G401 (cell line): ENCODE results near the gene EGLN1. TPM values are rescaled to one million over a fixed set of nuclear protein-coding genes. Genes with fewer than 3 reads are reported as not detected.
"Not testable (repeated sequence)": the region's sequence is repeated elsewhere in the genome, so short reads cannot be mapped to it uniquely, and the experiment has no call there.

Experiments
- DNase-seq: peaks from one replicate; pipeline ENCODE4 v3.0.0-alpha.2; 2015; ENCODE audit warnings: low spot score
- in situ Hi-C: cut with HindIII; loops from 2 replicates; pipeline ENCODE4 v1.10.0; 2016; ENCODE audit warnings: low sequenced_read_pairs, mixed read lengths
- total RNA-seq: library from RNA; depleted of rRNA; stranded (reverse); fragments of >200 nt; shearing (Covaris generic); gene quantifications from 2 replicates; pipeline ENCODE4 v1.2.3, GENCODE V29; 2014; rRNA removed

Gene EGLN1
- total RNA-seq: 20.6 and 21.6 TPM in 2 replicates

GRCh38 chr1:231421971-231422797, at the start of gene EGLN1:
Gene EGLN1 (minus strand): TSS chr1:231422287. CDS start chr1:231421888, 399 bp downstream.
- in situ Hi-C loops: no loop called here
- peak; percentile 83 for DNase-seq

GRCh38 chr1:231471500-231471899, 49.4 kb upstream of the EGLN1 start:
- in situ Hi-C loops, DNase-seq: not testable (repeated sequence)

GRCh38 chr1:231471027-231471426, 48.9 kb upstream of the EGLN1 start:
- DNase-seq, in situ Hi-C loops: not testable (repeated sequence)

- no peak for DNase-seq
- in situ Hi-C loops: no loop called here
Observed at GRCh38 chr1:231467986-231468385, 45.9 kb upstream of the EGLN1 start.

- in situ Hi-C loops: no loop called here
- DNase-seq: no peak
Observed at GRCh38 chr1:231465051-231465450, 43.0 kb upstream of the EGLN1 start.

GRCh38 chr1:231463541-231463940, 41.5 kb upstream of the EGLN1 start:
- in situ Hi-C loops: no loop called here
- DNase-seq: no peak

- in situ Hi-C loops: no loop called here
- DNase-seq: no peak
Observed at GRCh38 chr1:231460614-231461013, 38.5 kb upstream of the EGLN1 start.

- in situ Hi-C loops, DNase-seq: not testable (repeated sequence)
Observed at GRCh38 chr1:231459438-231459837, 37.4 kb upstream of the EGLN1 start.

GRCh38 chr1:231457956-231458355, 35.9 kb upstream of the EGLN1 start:
- in situ Hi-C loops, DNase-seq: not testable (repeated sequence)

GRCh38 chr1:231454133-231454532, 32.0 kb upstream of the EGLN1 start:
- in situ Hi-C loops, DNase-seq: not testable (repeated sequence)

- in situ Hi-C loops: no loop called here
- no peak for DNase-seq
Observed at GRCh38 chr1:231446138-231446537, 24.1 kb upstream of the EGLN1 start.

GRCh38 chr1:231444059-231444458, 22.0 kb upstream of the EGLN1 start:
- DNase-seq: no peak
- in situ Hi-C loops: no loop called here

GRCh38 chr1:231443363-231443762, 21.3 kb upstream of the EGLN1 start:
- in situ Hi-C loops: no loop called here
- DNase-seq: no peak

- DNase-seq: no peak
- in situ Hi-C loops: no loop called here
Observed at GRCh38 chr1:231442735-231443134, 20.6 kb upstream of the EGLN1 start.

GRCh38 chr1:231432996-231433395, 10.9 kb upstream of the EGLN1 start:
- in situ Hi-C loops: no loop called here
- no peak for DNase-seq

- in situ Hi-C loops: no loop called here
Observed at GRCh38 chr1:231431665-231432415, 9.8 kb upstream of the EGLN1 start.

GRCh38 chr1:231430678-231431352, 8.7 kb upstream of the EGLN1 start:
- in situ Hi-C loops, DNase-seq: not testable (repeated sequence)

More at GRCh38 chr1:231431665-231432415, 9.8 kb upstream of the EGLN1 start:
- DNase-seq: no peak

GRCh38 chr1:231428377-231428776, 6.3 kb upstream of the EGLN1 start:
- in situ Hi-C loops: no loop called here
- no peak for DNase-seq

GRCh38 chr1:231424950-231425805, 3.1 kb upstream of the EGLN1 start:
- DNase-seq: no peak
- in situ Hi-C loops: no loop called here
